Ishikawa (cell line): ENCODE measurements around the gene FADS1.

Source experiments
- CEBPB ChIP-seq: IDR thresholded peaks from 2 replicates; pipeline ENCODE4 v1.6.1; 2012
- CREB1 ChIP-seq: IDR thresholded peaks from 2 replicates; pipeline ENCODE4 v1.6.1; 2012; ENCODE audit warnings: low read depth
- EP300 ChIP-seq: IDR thresholded peaks from 2 replicates; pipeline ENCODE4 v1.6.1; 2012; ENCODE audit warnings: borderline replicate concordance
- FOXM1 ChIP-seq: IDR thresholded peaks from 2 replicates; pipeline ENCODE4 v1.6.1; 2012; ENCODE audit warnings: low read depth, borderline replicate concordance
- RAD21 ChIP-seq: IDR thresholded peaks from 2 replicates; pipeline ENCODE4 v1.6.1; 2012; ENCODE audit warnings: low read depth
- TAF1 ChIP-seq: IDR thresholded peaks from 2 replicates; pipeline ENCODE4 v1.6.1; 2012; ENCODE audit warnings: low read depth, mild to moderate bottlenecking
- TCF12 ChIP-seq: IDR thresholded peaks from 2 replicates; pipeline ENCODE4 v1.6.1; 2012; ENCODE audit warnings: low read depth
- TF ChIP-seq, protein P1 (sequence below): IDR thresholded peaks from 2 replicates; pipeline ENCODE4 v1.6.1; 2012

DNA sequence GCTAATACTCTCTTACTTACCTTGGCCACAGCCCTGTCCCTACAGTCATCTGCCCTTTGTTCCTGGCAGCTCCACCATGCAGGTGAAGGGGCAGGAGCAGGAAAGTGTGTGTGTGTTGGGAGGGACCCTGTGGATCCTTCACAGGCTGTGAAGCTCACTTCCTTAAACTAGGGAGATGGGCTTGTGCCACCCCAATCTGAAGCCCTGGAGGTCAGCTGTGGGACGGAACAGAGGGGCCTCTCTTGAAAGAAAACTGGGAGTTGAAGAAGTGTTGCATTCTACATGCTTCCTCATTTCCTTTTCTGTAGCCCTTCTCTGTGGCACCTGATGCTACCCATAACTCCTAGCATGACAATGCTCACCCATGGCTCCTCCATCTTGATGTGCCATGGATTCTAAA lies 11.7 kb downstream of the FADS1 start:
- no peak for TF ChIP-seq TAF1
- TF ChIP-seq EP300, result no peak
- no peak for TF ChIP-seq CEBPB
- TF ChIP-seq, protein P1, sequence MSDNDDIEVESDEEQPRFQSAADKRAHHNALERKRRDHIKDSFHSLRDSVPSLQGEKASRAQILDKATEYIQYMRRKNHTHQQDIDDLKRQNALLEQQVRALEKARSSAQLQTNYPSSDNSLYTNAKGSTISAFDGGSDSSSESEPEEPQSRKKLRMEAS, result no peak
- no peak for TF ChIP-seq FOXM1
- no peak for TF ChIP-seq TCF12
- TF ChIP-seq CREB1, result no peak
- TF ChIP-seq RAD21, result no peak
